Left ventricle myocardium inferior (tissue), 1 donor: ENCODE results near the gene ESPL1. TPM values are rescaled to one million over a fixed set of nuclear protein-coding genes. Genes with fewer than 3 reads are reported as not detected.

Source experiments
- DNase-seq: peaks from one replicate; pipeline ENCODE4 v3.0.0-alpha.2; 2020
- H3K27ac ChIP-seq: fragments of 200-600 bp; replicated peaks from 2 replicates; pipeline ENCODE4 v1.8.0; 2021
- H3K27me3 ChIP-seq: fragments of 200-600 bp; 2 replicates; pipeline ENCODE4 v1.8.0; 2021; ENCODE audit warnings: low read depth
- H3K36me3 ChIP-seq: fragments of 200-600 bp; 2 replicates; pipeline ENCODE4 v1.8.0; 2021
- H3K4me1 ChIP-seq: fragments of 200-600 bp; 2 replicates; pipeline ENCODE4 v1.8.0; 2021
- H3K4me3 ChIP-seq: fragments of 200-600 bp; 2 replicates; pipeline ENCODE4 v1.8.0; 2021; ENCODE audit warnings: mild to moderate bottlenecking, moderate library complexity
- H3K9me3 ChIP-seq: fragments of 200-600 bp; replicated peaks from 2 replicates; pipeline ENCODE4 v1.8.0; 2021
- intact Hi-C: fragments of 100-400 bp; cut with micrococcal nuclease; formaldehyde crosslinking; loops from one replicate; pipeline ENCODE4 v1.11.0; 2022
- total RNA-seq: library from RNA; stranded (reverse); fragmentation: NEBNext Ultra II Directional; extraction: Animal tissue kit (Norgen Biotek cat#: 25700); gene quantifications from one replicate; pipeline ENCODE4 v1.2.1, GENCODE V29; 2021
- TF ChIP-seq, protein P1 (sequence below): fragments of 200-600 bp; IDR thresholded peaks from 2 replicates; pipeline ENCODE4 v1.8.0; 2021; ENCODE audit warnings: antibody characterized with exemption, mild to moderate bottlenecking, borderline replicate concordance
- donor health status: DM: no; HTN: yes; CAD: no; lungs with severe emphysema.

The ESPL1 gene
- total RNA-seq, 1 donor from 2014 or later, result 0.36 TPM

DNA sequence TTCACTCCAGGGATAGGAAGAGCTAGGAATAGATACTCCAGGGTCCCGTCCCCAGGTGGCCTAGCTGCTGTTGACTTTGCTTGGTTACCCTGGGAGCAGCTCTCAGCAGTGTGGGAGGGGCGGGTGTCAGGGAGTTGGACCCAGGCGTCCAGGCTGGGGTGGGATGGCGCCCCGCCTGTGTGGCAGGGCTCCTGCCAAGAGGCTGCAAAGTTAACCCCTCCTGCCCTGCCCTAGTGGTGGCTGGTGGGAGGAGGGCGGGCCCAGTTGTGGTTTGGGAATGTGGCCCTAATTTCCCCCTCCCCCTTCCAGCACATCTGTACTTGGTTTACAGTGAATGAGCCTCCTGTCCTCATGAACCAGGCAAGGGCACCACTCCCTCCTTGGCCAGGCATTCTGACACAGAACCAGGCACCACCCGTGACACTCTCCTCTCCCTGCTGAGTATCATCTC is 34.4 kb upstream of the ESPL1 start:
- H3K27me3 ChIP-seq, result no peaks in the 10 kb centered on the region
- intact Hi-C loops, result no loop called here
- peak overlapping the region; percentile 27 for H3K27ac ChIP-seq
- H3K4me1 ChIP-seq, result peaks cover 41% of the 10 kb centered on the region
- peak overlapping the region; percentile 75 for H3K4me3 ChIP-seq
- no peaks in the 10 kb centered on the region for H3K36me3 ChIP-seq
- H3K9me3 ChIP-seq, result no peaks in the 10 kb centered on the region
- TF ChIP-seq, protein P1, sequence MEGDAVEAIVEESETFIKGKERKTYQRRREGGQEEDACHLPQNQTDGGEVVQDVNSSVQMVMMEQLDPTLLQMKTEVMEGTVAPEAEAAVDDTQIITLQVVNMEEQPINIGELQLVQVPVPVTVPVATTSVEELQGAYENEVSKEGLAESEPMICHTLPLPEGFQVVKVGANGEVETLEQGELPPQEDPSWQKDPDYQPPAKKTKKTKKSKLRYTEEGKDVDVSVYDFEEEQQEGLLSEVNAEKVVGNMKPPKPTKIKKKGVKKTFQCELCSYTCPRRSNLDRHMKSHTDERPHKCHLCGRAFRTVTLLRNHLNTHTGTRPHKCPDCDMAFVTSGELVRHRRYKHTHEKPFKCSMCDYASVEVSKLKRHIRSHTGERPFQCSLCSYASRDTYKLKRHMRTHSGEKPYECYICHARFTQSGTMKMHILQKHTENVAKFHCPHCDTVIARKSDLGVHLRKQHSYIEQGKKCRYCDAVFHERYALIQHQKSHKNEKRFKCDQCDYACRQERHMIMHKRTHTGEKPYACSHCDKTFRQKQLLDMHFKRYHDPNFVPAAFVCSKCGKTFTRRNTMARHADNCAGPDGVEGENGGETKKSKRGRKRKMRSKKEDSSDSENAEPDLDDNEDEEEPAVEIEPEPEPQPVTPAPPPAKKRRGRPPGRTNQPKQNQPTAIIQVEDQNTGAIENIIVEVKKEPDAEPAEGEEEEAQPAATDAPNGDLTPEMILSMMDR, result no peak
- no peak for DNase-seq

DNA sequence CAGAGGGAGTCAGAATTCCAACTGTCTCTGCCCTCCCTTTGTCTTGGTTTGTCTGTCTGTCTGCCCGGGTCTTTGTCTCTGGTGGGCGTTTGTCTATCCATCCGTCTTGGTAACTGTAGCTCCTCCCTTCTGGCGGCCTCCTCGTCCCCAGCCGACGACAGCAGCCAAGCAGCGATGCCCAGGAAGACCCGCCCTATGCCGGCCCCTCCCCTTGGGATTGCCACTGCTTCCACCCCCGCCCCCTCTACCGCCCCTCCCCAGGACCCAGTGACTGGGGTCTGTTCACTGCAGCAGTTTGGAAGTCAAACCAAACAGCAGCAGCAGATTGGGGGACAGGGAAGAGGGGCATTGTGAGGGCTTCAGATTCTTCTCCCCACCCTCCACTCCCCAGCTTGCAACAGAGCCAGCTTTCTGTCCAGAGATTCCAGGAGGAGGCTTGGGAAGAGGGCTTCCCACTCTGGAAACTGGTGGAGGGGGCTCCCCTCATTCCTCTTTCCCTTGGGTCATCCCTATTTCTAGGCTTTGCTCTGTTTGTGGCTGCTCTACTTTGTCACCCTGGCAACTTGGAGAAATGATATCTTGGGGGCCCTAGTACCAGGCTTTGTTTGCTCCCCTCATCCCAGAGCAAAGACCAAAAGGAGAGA is 33.7 kb upstream of the ESPL1 start:
- DNase-seq, result peak; percentile 44
- Histone ChIP-seq H3K4me3 (no peak overlapping the region), H3K9me3 (no peaks in the 10 kb centered on the region), H3K27ac (peak overlapping the region; percentile 36), H3K4me1 (peaks cover 41% of the 10 kb centered on the region), H3K36me3 (no peaks in the 10 kb centered on the region), H3K27me3 (no peaks in the 10 kb centered on the region)
- intact Hi-C loops, result no loop called here
- TF ChIP-seq, protein P1, result no peak

GRCh38 chr12:53235164-53235563 is 32.9 kb upstream of the ESPL1 start:
- Histone ChIP-seq H3K36me3 (no peaks in the 10 kb centered on the region), H3K4me3 (no peak overlapping the region), H3K4me1 (peaks cover 41% of the 10 kb centered on the region), H3K9me3 (no peaks in the 10 kb centered on the region), H3K27me3 (no peaks in the 10 kb centered on the region), H3K27ac (no peak overlapping the region)
- intact Hi-C loops, result no loop called here
- TF ChIP-seq, protein P1, result no peak
- no peak for DNase-seq

DNA sequence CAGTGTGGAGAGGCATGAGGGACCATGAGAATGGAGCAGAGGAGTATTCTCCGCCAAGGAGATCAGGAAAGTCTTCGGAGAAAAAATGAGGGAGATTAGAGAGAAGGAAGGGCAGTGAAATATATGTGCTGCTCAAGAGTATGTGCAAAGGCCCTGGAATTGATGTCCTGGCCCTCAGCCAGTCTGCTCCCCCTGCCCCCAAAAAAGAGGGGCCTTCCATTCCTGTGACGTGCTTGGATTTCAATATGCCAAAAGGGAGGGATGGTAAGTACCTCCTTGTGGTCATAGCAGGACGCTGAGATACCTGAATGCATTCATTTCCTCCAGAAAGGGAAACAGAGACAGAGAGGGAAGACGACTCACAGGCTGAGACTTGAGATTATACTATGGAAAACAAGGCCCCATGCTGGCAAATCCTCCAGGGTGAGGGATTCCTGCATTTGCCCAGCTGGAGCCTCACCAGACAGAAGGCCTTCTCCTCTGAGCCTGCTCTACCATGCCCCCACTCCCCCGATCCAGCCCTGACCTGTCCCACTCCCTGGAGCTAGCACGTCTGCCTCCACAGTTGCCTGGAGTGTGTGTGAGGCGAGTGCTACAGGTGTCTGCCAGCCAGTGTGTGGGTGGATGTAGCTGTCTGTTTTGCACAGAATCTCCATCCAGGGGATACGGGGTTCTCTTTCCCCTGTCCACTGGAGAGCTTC is 32.2 kb upstream of the ESPL1 start:
- TF ChIP-seq, protein P1, result no peak
- H3K4me3 ChIP-seq, result no peak overlapping the region
- H3K27ac ChIP-seq, result no peak overlapping the region
- no peaks in the 10 kb centered on the region for H3K36me3 ChIP-seq
- peaks cover 40% of the 10 kb centered on the region for H3K4me1 ChIP-seq
- H3K9me3 ChIP-seq, result no peaks in the 10 kb centered on the region
- intact Hi-C loops, result no loop called here
- DNase-seq, result no peak
- H3K27me3 ChIP-seq, result no peaks in the 10 kb centered on the region

GRCh38 chr12:53236443-53237111 is 31.5 kb upstream of the ESPL1 start:
- no peak overlapping the region for H3K27ac ChIP-seq
- intact Hi-C loops, result no loop called here
- H3K4me3 ChIP-seq, result no peak overlapping the region
- TF ChIP-seq, protein P1, result no peak
- peaks cover 34% of the 10 kb centered on the region for H3K4me1 ChIP-seq
- no peaks in the 10 kb centered on the region for H3K36me3 ChIP-seq
- no peaks in the 10 kb centered on the region for H3K27me3 ChIP-seq
- no peaks in the 10 kb centered on the region for H3K9me3 ChIP-seq
- no peak for DNase-seq
